DND-41 (cell line): ENCODE results near the gene CYP21A2.

Source experiments
- ATAC-seq: fragments of 200-7000 bp; cut with Tn5 transposase; 3 replicates; pipeline ENCODE4 v1.9.1; 2021; ENCODE audit warnings: low read depth; ENCODE audit not compliant: insufficient read depth
- DNase-seq: peaks from one replicate; pipeline ENCODE4 v3.0.0-alpha.2; 2020
- H2AFZ ChIP-seq: 2 replicates; pipeline ENCODE4 v1.6.0; 2012; ENCODE audit warnings: low read depth, low read length
- H3K27ac ChIP-seq: 2 replicates; pipeline ENCODE4 v1.5.1; 2012; ENCODE audit warnings: low read length, inconsistent platforms
- H3K27me3 ChIP-seq: fragments of 200-600 bp; sonication (generic); 2 replicates; pipeline ENCODE4 v1.6.0; 2012; ENCODE audit warnings: low read length, mild to moderate bottlenecking, inconsistent platforms; ENCODE audit not compliant: insufficient read depth, poor library complexity
- H3K36me3 ChIP-seq: 2 replicates; pipeline ENCODE4 v1.5.1; 2012; ENCODE audit warnings: low read length, inconsistent platforms; ENCODE audit not compliant: insufficient read depth
- H3K4me1 ChIP-seq: 2 replicates; pipeline ENCODE4 v1.5.1; 2012; ENCODE audit warnings: mild to moderate bottlenecking, low read length; ENCODE audit not compliant: insufficient read depth
- H3K4me2 ChIP-seq: 2 replicates; pipeline ENCODE4 v1.6.0; 2012; ENCODE audit warnings: mild to moderate bottlenecking, moderate library complexity, low read length, inconsistent platforms; ENCODE audit not compliant: insufficient read depth
- H3K4me3 ChIP-seq, 2 experiments: fragments of 200-600 bp in 1 of 2; shearing (Covaris generic) in 1 of 2; 2 replicates each; pipeline ENCODE4 v1.5.1; 2012 to 2016; ENCODE audit warnings: inconsistent platforms in 2 of 2, low read length in 2 of 2, mild to moderate bottlenecking in 2 of 2, low read depth in 1 of 2, moderate library complexity in 1 of 2
- H3K79me2 ChIP-seq: 2 replicates; pipeline ENCODE4 v1.6.0; 2012; ENCODE audit warnings: low read length, inconsistent platforms; ENCODE audit not compliant: insufficient read depth
- H3K9ac ChIP-seq: 2 replicates; pipeline ENCODE4 v1.6.0; 2012; ENCODE audit warnings: low read depth, mild to moderate bottlenecking, inconsistent platforms, low read length, moderate library complexity
- H3K9me3 ChIP-seq: 2 replicates; pipeline ENCODE4 v1.5.1; 2012; ENCODE audit warnings: low read length, moderate library complexity, mild to moderate bottlenecking, inconsistent platforms; ENCODE audit not compliant: insufficient read depth, severe bottlenecking
- H4K20me1 ChIP-seq: 2 replicates; pipeline ENCODE4 v1.6.0; 2012; ENCODE audit warnings: low read length; ENCODE audit not compliant: insufficient read depth
- EZH2 ChIP-seq: IDR thresholded peaks from 3 replicates; pipeline ENCODE4 v1.6.1; 2012; ENCODE audit warnings: borderline replicate concordance, low read depth, mild to moderate bottlenecking, moderate library complexity, low read length, inconsistent platforms; ENCODE audit not compliant: severe bottlenecking
- TF ChIP-seq, protein P1 (sequence below): IDR thresholded peaks from 2 replicates; pipeline ENCODE4 v1.5.1; 2012; ENCODE audit warnings: borderline replicate concordance, low read length, moderate library complexity, mild to moderate bottlenecking; ENCODE audit not compliant: poor library complexity, severe bottlenecking; ENCODE audit errors: extremely low read depth

The CYP21A2 gene

DNA sequence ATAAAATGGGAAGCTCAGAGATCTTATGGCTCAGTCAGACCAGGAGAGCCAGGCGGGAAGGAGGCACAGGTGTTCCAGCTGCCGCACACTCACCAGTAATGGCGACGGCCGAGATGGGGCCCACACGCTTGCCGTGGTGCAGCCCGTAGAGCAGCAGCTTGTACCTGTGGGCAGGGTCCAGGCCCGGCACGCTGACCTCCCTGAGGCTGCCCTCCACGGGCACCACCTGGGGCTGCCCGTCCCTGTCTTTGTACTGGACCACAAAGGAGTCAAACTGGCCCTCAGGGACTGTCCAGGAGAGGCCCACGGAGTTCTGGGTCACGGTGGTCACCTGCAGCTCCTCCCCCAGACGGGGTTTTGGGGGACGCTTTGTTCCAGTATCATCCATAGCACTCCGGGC lies 31.2 kb downstream of the CYP21A2 start:
- no peaks in the 10 kb centered on the region for H3K4me1 ChIP-seq
- H3K4me3 ChIP-seq = no peak overlapping the region
- TF ChIP-seq EZH2 = no peak
- TF ChIP-seq, protein P1, sequence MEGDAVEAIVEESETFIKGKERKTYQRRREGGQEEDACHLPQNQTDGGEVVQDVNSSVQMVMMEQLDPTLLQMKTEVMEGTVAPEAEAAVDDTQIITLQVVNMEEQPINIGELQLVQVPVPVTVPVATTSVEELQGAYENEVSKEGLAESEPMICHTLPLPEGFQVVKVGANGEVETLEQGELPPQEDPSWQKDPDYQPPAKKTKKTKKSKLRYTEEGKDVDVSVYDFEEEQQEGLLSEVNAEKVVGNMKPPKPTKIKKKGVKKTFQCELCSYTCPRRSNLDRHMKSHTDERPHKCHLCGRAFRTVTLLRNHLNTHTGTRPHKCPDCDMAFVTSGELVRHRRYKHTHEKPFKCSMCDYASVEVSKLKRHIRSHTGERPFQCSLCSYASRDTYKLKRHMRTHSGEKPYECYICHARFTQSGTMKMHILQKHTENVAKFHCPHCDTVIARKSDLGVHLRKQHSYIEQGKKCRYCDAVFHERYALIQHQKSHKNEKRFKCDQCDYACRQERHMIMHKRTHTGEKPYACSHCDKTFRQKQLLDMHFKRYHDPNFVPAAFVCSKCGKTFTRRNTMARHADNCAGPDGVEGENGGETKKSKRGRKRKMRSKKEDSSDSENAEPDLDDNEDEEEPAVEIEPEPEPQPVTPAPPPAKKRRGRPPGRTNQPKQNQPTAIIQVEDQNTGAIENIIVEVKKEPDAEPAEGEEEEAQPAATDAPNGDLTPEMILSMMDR = no peak
- H3K9ac ChIP-seq = no peak overlapping the region
- DNase-seq (no peak), ATAC-seq (no peak)
- no peaks in the 10 kb centered on the region for H3K79me2 ChIP-seq
- no peaks in the 10 kb centered on the region for H3K9me3 ChIP-seq
- H3K27ac ChIP-seq = no peak overlapping the region
- peaks cover 3% of the 10 kb centered on the region for H3K27me3 ChIP-seq
- no peaks in the 10 kb centered on the region for H4K20me1 ChIP-seq
- no peaks in the 10 kb centered on the region for H3K36me3 ChIP-seq
- no peak overlapping the region for H2AFZ ChIP-seq
- no peak overlapping the region for H3K4me2 ChIP-seq

DNA sequence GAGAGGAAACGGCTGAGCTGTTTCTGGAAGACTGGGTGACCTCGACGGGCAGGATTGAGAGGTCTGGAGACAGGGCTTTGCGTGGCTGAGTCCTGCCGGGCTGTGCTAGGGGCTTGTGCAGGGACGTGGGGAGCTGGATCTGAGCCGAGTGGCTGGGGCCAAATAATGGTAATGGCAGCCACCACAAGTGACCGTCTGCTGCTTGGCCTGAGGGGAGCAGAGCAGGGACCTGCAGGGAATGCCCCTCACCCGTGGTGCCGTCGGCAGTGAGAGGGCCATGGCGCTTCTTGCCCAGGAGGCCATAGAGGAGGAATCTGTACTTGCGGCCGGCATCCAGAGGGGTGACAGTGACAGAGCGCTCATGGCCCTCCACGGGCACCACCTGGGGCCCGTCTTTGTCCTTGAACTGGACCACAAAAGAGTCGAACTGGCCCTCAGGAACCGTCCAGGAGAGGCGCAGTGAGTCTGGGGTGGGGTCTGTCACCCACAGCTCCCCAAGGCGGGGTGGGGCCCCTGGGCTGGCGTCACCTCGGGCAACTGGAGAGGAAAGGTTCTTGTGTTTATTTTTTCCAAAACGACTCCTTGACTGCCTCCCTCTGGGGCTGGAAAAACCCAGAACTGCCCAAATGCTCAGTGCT lies 31.8 kb downstream of the CYP21A2 start:
- Histone ChIP-seq H3K9ac (no peak overlapping the region), H4K20me1 (no peaks in the 10 kb centered on the region)
- ATAC-seq = no peak

DNA sequence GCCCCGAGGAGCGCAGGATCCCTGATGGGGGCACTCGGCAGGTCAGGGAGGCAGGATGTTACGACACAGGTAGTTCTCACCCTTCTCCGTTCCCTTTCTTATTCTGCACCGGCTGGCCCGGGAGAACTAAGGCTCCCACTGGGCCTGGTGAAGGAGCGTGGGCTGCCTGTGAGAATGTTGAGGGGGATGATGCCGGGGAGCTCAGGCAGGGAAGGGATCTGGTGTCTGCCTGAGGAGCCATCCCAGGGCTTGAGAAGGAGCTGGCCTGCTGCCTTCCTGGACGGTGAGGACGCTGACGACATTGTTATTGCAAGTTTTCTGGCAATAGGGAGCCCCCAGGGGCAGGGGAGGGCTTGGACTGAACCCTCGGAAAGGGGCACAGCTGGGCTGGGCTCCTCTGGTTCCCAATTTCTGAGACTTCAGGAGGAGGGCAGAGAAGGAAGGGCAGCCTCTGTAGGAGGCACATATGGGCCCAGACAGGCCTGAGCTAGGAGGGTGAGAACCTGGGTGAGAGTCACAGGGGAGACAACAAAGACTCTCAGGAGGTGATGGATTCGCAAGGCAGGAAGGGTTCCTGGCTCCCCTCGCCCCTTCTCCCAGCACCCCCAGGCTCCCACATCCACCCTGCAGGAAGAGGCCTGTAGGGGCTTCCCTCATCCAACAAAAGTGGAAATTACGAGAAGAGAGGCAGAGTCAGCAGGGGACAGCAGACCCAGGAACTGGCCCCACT lies 32.8 kb downstream of the CYP21A2 start:
- Histone ChIP-seq H3K9me3 (no peaks in the 10 kb centered on the region), H4K20me1 (no peaks in the 10 kb centered on the region), H3K4me3 (no peak overlapping the region), H3K9ac (no peak overlapping the region), H3K27ac (no peak overlapping the region), H3K36me3 (no peaks in the 10 kb centered on the region), H3K4me1 (no peaks in the 10 kb centered on the region), H3K27me3 (peaks cover 8% of the 10 kb centered on the region), H2AFZ (no peak overlapping the region), H3K4me2 (no peak overlapping the region), H3K79me2 (no peaks in the 10 kb centered on the region)
- TF ChIP-seq, protein P1 = no peak
- ATAC-seq (no peak), DNase-seq (no peak)

More for the DNA sequence above, 31.8 kb downstream of the CYP21A2 start:
- TF ChIP-seq, protein P1 = no peak
- no peak for TF ChIP-seq EZH2
- Histone ChIP-seq H3K4me2 (no peak overlapping the region), H3K27ac (no peak overlapping the region), H3K27me3 (peaks cover 3% of the 10 kb centered on the region), H3K4me3 (no peak overlapping the region), H3K4me1 (no peaks in the 10 kb centered on the region), H3K79me2 (no peaks in the 10 kb centered on the region), H3K36me3 (no peaks in the 10 kb centered on the region), H2AFZ (no peak overlapping the region), H3K9me3 (no peaks in the 10 kb centered on the region)
- no peak for DNase-seq
